HG03280 (cell line): ENCODE measurements around the gene CNGA4.

Experiments used
- ATAC-seq: cut with Tn5 transposase; IDR thresholded peaks from one replicate; pipeline ENCODE4 v1.9.1; 2021; ENCODE audit warnings: mild to moderate bottlenecking, moderate library complexity; ENCODE audit not compliant: unreplicated experiment

Gene CNGA4

GRCh38 chr11:6238902-6239301, at the start of gene CNGA4:
CNGA4 (plus strand) TSS chr11:6239089; CDS start chr11:6239207, 118 bp downstream.
- ATAC-seq = no peak

GRCh38 chr11:6191742-6192141, 47.1 kb upstream of the CNGA4 start:
- no peak for ATAC-seq

- ATAC-seq = no peak
Measured at GRCh38 chr11:6194065-6194581, 44.8 kb upstream of the CNGA4 start.

GRCh38 chr11:6196396-6196795, 42.5 kb upstream of the CNGA4 start:
- ATAC-seq = peak; percentile 73

GRCh38 chr11:6197466-6198200, 41.3 kb upstream of the CNGA4 start:
- ATAC-seq = no peak

- ATAC-seq = no peak
Measured at GRCh38 chr11:6199174-6199810, 39.6 kb upstream of the CNGA4 start, which contains the start of gene OR52W1. OR52W1 (plus strand) TSS chr11:6199224; CDS start chr11:6199224, 0 bp downstream.

- no peak for ATAC-seq
Measured at GRCh38 chr11:6200975-6201374, 37.9 kb upstream of the CNGA4 start.

GRCh38 chr11:6201481-6201880, 37.4 kb upstream of the CNGA4 start:
- no peak for ATAC-seq

GRCh38 chr11:6202041-6202440, 36.8 kb upstream of the CNGA4 start:
- no peak for ATAC-seq

GRCh38 chr11:6203327-6203726, 35.6 kb upstream of the CNGA4 start:
- no peak for ATAC-seq

- ATAC-seq = no peak
Measured at GRCh38 chr11:6204706-6205105, 34.2 kb upstream of the CNGA4 start.

GRCh38 chr11:6205366-6205765, 33.5 kb upstream of the CNGA4 start, which contains the start of gene C11orf42:
C11orf42 (plus strand) TSS chr11:6205557; CDS start chr11:6205616, 59 bp downstream.
- ATAC-seq = no peak

GRCh38 chr11:6206456-6207180, 32.3 kb upstream of the CNGA4 start:
- ATAC-seq = no peak

- no peak for ATAC-seq
Measured at GRCh38 chr11:6209801-6210200, 29.1 kb upstream of the CNGA4 start.

- no peak for ATAC-seq
Measured at GRCh38 chr11:6210274-6210955, 28.5 kb upstream of the CNGA4 start.

GRCh38 chr11:6214530-6214929, 24.4 kb upstream of the CNGA4 start:
- no peak for ATAC-seq

- no peak for ATAC-seq
Measured at GRCh38 chr11:6216501-6216900, 22.4 kb upstream of the CNGA4 start.

GRCh38 chr11:6217722-6218121, 21.2 kb upstream of the CNGA4 start:
- no peak for ATAC-seq

- no peak for ATAC-seq
Measured at GRCh38 chr11:6219359-6219758, 19.5 kb upstream of the CNGA4 start.

- no peak for ATAC-seq
Measured at GRCh38 chr11:6223854-6224253, 15.0 kb upstream of the CNGA4 start.

- no peak for ATAC-seq
Measured at GRCh38 chr11:6224421-6224820, 14.5 kb upstream of the CNGA4 start.
